ENCODE data around the gene ARIH1. TPM values are rescaled to one million over a fixed set of nuclear protein-coding genes. Genes with fewer than 3 reads are reported as not detected.

The ARIH1 gene
- polyA plus RNA-seq, 10 donors: 120 to 160 (median 134) TPM

Other genes with a start within 250 kb of the ARIH1 start
- 100 to 1,000 TPM; 616 to 912 (median 778) TPM for gene PKM, start 243.1 kb upstream of the ARIH1 start, polyA plus RNA-seq (ENCODE audit: insufficient read length in 10 of 10)
- gene PARP6, start 201.8 kb upstream of the ARIH1 start, polyA plus RNA-seq (ENCODE audit: insufficient read length in 10 of 10): 10 to 100 TPM; 39.4 to 96.6 (median 56.6) TPM
- 1 to 10 TPM in 5 of 10 donors, under 1 TPM in 5; 0.71 to 2.0 (median 1.1) TPM for gene CELF6, start 154.2 kb upstream of the ARIH1 start, polyA plus RNA-seq (ENCODE audit: insufficient read length in 10 of 10)
- gene HEXA, start 98.3 kb upstream of the ARIH1 start, polyA plus RNA-seq (ENCODE audit: insufficient read length in 10 of 10): 10 to 100 TPM; 46.4 to 60.3 (median 49.9) TPM
- gene TMEM202, start 76.0 kb upstream of the ARIH1 start, polyA plus RNA-seq (ENCODE audit: insufficient read length in 10 of 10): not detected
- under 1 TPM in 3 of 10 donors, not detected in 7; 0.08 to 0.23 (median 0.20) TPM for gene GOLGA6B, start 180.4 kb downstream of the ARIH1 start, polyA plus RNA-seq (ENCODE audit: insufficient read length in 10 of 10)
- gene HIGD2B, start 211.9 kb downstream of the ARIH1 start, polyA plus RNA-seq (ENCODE audit: insufficient read length in 10 of 10): not detected
- 10 to 100 TPM; 15.3 to 28.5 (median 18.6) TPM for gene BBS4, start 211.9 kb downstream of the ARIH1 start, polyA plus RNA-seq (ENCODE audit: insufficient read length in 10 of 10)